GM11168 (cell line): ENCODE measurements around the gene KCNQ1.

Source experiments
- in situ Hi-C: fragments of 300-500 bp; cut with MboI; formaldehyde crosslinking; loops from one replicate; pipeline ENCODE4 v1.12.0; 2022; ENCODE audit warnings: low sequenced_read_pairs; ENCODE audit not compliant: unreplicated experiment

The KCNQ1 gene

DNA sequence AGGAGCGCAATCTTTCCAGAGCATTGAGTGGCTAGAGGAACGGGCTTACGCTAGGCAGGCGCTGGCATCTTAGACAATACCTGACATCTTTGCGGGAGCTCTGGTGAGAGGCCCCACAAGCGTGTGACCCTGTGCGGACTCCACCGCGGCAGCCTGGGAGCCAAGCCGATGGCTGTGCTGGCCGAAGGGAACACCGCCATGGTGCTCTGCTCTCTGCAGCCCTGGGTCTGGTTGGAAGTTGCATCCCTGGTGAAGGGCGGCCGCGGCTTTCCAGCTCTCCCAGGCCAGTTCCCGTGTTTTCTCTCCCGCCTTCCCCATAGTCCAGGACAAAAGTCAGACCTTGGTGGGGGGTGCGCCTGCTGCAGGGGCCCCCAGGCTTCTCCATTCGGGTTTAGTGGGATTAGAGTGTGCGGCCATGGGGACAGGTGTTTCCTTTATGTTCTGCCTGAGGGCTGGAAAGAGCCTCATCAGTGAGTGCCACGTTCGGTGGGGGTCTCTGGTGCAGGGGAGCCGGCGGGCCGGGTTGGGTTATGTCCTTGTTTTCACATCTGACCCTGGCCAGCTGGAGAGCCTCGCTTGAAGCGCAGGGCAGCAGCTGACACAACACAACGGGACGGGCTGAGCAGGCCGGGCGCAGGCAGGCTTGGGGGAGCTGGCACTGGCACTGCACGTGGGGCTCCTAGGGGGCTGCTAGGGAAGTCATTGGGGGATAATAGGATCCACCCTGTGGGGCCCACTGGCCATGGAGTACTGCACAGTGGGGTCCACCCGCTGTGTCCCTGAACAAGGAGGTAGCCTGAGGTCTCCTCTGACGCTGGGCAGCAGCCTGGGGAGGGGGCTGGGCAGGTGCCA lies 94.8 kb downstream of the KCNQ1 start:
- in situ Hi-C loops, result no loop called here

GRCh38 chr11:2540223-2540991 lies 95.6 kb downstream of the KCNQ1 start:
- in situ Hi-C loops, result no loop called here

GRCh38 chr11:2540992-2541680 lies 96.3 kb downstream of the KCNQ1 start:
- in situ Hi-C loops, result no loop called here

DNA sequence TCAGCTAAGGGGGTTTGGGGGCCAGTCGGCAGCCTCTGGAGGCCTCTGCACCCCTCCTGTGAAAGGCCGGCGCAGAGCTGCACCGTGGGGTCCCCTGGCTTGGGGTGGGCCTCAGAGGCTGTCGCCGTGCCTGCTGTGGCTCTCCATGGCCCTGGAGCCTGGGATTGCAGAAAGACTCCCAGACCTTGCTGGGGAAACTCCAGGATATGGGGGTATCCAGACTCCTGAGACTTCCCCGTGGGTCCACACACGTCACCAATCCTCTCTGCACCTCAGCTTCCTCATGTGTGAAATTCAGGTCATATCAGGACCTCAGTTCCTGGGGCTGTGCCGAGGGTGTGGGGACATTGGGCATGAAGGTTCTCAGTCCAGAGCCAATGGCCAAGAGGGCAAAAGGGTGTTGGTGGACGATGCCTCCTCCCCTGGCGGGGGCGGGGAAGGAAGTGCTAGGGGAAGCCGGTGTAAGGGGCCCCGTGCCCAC lies 97.1 kb downstream of the KCNQ1 start:
- in situ Hi-C loops, result no loop called here

DNA sequence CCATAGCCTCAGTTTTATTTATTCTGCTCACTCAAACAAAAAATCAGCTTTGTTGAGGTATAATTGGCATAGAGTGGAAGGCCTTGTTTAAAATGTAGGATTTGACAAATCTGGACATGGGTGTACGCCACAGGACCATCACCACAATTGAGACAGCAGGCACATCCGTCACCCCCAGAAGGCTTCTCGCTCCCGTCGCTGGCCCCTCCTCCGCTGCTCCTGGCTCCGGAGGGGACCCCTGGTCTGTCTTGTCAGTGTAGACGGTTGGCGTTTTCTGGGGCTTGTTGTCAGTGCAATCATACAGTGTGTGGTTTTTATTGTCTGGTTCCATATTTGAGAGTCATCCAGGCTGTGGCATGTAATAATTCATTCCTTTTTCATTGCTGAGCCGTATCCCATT lies 97.6 kb downstream of the KCNQ1 start:
- in situ Hi-C loops, result no loop called here

- in situ Hi-C loops, result no loop called here
Observed at GRCh38 chr11:2547806-2548205, 103.0 kb downstream of the KCNQ1 start.

- in situ Hi-C loops, result no loop called here
Observed at GRCh38 chr11:2548596-2548995, 103.8 kb downstream of the KCNQ1 start.

- in situ Hi-C loops, result no loop called here
Observed at GRCh38 chr11:2549080-2549479, 104.3 kb downstream of the KCNQ1 start.

DNA sequence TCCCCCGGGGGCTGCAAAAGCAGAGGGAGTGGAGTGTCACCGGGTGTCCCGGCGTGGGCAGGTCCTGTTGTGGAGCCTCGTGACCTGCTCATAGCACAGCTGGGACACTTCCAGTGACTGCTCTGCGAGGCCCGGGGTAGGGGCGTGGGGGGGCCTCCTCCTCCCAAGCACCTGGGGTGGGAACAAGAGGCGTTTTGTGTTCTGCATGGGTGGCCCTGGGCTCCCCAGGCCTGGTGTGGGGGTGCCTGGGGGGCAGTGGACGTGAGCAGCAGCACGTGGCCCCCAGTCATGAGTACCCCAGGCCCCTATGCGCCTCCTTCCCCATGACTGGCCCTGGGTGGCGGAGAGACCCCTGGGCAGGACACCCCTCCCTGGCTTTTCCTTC lies 104.7 kb downstream of the KCNQ1 start:
- in situ Hi-C loops, result no loop called here

DNA sequence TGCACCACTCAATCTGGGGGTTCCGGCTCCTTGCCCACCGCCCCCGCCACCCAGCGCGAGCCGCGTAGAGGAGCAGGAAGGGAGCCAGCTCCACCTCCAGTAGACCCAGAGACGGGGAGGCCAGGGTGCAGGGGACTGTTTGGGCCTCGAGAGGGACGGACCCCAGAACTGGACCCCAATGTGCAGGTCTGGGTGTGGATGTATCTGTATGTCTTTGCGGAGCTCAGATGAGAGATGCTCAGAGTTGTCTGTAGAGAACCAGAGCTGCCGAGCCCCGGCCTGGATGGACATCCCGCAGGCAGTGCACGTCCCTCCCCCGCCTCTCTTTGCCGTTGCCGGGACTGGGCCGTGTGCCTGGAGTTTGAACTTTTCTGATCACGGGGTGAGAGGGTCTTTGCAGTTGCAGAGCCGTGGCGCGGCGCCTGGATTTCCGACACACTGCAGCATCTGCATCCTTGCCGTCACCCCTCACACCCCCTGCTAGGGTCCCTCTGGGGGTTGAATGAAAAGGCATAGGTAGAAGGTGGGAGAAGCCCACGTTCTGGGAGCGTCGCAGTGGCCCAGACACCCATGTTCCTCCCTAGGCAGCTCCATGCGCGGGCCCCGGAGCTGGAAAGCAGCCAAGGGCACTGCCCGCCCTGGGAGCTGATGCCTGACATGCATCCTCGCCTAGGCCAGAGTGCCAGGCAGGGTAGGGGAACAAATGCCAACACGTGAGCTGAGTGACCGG lies 105.2 kb downstream of the KCNQ1 start:
- in situ Hi-C loops, result no loop called here

DNA sequence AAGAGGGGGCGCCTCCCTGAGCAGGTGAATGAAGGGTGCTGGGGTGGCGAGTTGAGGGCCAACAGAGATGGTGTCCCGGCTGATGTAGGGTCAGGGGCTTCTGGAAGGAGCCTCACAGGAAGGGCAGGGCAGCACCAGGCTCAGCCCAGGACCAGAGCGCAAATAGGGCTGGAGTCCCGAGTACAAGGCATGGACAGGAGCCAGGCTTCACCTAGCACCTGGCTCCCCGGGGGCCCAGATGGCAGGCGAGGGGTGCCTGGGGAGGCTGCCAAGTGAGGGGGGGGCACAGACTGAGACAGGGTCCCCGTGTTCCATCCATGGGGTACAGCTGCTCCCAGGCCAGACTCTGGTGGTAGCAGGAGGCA lies 105.8 kb downstream of the KCNQ1 start:
- in situ Hi-C loops, result no loop called here

GRCh38 chr11:2551131-2551530 lies 106.3 kb downstream of the KCNQ1 start:
- in situ Hi-C loops, result no loop called here

GRCh38 chr11:2552210-2552609 lies 107.4 kb downstream of the KCNQ1 start:
- in situ Hi-C loops, result no loop called here

DNA sequence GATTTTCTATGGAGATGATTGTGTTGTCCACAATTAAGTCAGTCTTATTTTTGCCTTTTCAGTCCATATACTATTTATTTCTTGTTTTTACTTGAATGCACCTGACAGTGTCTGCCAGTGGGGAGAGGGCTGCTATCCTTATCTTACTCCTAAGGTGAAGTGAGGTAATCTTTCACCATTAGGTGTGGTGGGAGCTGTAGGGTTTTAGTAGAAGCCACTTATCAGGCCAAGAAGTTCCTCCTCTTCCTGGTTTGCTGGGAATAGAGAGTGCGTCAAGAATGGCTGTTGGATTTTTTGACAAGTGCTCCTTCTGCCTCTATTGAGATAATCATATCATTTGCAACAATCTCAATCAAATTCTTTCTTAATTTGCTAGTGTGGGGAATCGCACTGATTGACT lies 108.4 kb downstream of the KCNQ1 start:
- in situ Hi-C loops, result no loop called here

- in situ Hi-C loops, result no loop called here
Observed at GRCh38 chr11:2553886-2554285, 109.1 kb downstream of the KCNQ1 start.

DNA sequence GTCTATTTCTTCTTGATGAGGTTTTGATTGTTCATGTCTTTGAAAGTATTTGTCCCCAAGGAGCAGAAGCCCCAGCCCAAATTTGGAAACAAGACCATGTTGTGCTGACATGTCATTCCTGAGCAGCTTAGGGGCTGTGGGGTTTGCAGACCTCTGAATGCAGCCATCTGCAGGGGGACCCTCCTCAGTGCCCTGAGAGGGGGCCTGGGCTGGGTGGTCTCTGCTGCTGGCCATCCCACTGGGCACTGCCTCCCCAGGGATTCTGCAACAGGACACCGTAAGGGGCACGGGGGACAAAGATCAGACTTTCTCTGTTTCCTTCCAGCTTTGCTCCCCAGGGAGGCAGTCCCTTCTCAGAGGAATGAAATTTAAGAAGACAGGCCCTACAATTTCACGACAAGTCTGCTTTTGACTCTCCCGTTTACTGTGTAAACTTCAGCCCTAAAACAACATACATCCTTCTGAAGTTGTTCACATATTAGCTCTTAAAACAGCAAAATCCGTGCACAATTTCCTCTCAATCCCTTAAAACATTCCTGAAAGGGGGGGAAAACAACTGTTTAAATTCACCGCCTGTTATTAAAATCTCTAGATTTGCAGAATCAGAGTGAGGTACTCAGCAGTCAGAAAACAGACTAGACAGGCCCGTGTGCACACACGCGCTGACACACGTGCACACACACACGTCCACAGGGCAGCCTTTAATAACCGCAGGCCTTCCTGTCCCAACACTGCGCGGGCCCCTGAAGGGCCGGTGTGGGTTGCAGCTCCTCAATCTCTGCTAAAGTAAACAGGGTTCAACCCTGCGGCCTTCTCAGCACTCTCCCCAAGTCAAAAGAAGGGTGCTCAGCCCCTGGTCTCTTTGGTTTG lies 109.8 kb downstream of the KCNQ1 start:
- in situ Hi-C loops, result no loop called here

DNA sequence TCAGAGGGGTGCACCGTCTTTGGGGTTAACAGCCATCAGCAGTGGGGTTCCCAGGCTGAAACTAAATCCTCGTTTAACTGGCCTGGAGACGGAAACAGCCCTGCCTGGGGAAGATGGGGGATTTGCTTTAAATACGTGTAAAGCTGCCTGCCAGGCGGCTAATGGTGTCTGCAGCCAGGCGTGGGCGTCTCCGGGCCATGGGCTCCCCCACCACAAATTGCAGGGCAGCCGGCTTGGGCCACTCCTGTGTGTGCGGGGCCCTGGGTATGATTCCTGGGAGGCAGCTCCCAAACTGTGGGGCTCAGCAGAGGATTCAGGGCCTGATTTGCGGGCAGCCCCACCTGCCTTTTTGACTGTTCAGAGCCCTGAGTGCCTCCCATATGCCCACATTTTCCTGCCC lies 110.5 kb downstream of the KCNQ1 start:
- in situ Hi-C loops, result no loop called here

GRCh38 chr11:2555891-2556290 lies 111.1 kb downstream of the KCNQ1 start:
- in situ Hi-C loops, result no loop called here

DNA sequence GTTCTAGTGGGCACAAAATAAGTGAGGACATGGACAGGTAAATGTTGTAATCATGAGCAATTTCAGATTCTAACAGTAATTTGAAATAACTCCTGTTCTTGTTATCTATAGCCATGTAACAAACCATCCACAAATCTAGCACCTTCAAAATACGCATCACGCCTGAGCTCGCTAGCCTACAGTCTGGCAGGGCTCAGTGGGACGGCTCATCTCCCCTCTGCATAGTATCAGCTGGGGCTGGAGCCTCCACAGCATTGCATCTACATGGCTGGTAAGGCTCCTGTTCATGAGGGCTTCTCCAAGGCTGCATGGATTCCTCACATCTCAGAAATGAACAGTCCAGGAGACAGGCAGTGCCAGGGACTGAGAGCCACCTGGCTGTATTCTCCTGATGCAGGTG lies 112.6 kb downstream of the KCNQ1 start:
- in situ Hi-C loops, result no loop called here
